VCaP (cell line): ENCODE data around the gene KSR1.
"Not testable (repeated sequence)": the region's sequence is repeated elsewhere in the genome, so short reads cannot be mapped to it uniquely, and the experiment has no call there.

Experiments
- H3K27ac ChIP-seq: fragments of 450-650 bp; 2 replicates; pipeline ENCODE4 v1.5.1; 2017
- TF ChIP-seq, protein P1 (sequence below): fragments of 450-650 bp; conservative IDR thresholded peaks from 2 replicates; pipeline ENCODE4 v1.5.1; 2017; ENCODE audit warnings: mild to moderate bottlenecking, moderate library complexity

Gene KSR1

DNA sequence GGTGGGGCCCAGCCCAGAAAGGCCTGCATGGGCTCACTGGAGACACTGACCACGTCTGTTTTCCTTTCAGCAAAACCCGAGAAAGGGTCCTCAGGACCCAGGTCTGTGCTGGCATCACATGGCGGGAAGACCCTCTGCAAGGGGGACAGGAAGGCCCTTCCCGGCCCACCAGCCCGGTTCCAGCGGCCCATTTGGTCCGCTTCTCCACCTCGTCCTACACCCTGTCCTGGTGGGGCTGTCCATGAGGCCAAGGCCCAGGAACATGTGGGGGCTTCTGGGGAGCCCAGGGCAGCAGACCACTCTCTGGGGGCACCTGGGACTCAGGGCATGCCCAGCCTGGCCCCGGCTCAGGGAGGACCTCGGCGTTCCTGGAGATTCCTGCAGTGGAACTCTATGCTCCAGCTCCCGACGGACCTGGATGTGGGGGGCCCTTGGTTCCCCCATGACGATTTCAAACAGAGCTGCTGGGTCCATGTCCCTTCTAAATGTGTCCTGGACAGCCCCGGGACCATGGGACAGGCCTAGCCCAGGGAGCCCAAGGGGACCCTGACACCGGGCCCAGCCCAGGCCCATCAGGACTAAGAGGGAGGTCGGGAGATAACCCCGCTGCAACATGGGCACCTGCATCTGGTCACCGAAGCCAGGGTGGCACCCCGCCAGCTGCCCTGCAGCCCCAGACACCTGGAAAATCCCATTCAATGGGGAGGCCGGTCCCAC is 26.4 kb upstream of the KSR1 start:
- TF ChIP-seq, protein P1, sequence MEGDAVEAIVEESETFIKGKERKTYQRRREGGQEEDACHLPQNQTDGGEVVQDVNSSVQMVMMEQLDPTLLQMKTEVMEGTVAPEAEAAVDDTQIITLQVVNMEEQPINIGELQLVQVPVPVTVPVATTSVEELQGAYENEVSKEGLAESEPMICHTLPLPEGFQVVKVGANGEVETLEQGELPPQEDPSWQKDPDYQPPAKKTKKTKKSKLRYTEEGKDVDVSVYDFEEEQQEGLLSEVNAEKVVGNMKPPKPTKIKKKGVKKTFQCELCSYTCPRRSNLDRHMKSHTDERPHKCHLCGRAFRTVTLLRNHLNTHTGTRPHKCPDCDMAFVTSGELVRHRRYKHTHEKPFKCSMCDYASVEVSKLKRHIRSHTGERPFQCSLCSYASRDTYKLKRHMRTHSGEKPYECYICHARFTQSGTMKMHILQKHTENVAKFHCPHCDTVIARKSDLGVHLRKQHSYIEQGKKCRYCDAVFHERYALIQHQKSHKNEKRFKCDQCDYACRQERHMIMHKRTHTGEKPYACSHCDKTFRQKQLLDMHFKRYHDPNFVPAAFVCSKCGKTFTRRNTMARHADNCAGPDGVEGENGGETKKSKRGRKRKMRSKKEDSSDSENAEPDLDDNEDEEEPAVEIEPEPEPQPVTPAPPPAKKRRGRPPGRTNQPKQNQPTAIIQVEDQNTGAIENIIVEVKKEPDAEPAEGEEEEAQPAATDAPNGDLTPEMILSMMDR: no peak

DNA sequence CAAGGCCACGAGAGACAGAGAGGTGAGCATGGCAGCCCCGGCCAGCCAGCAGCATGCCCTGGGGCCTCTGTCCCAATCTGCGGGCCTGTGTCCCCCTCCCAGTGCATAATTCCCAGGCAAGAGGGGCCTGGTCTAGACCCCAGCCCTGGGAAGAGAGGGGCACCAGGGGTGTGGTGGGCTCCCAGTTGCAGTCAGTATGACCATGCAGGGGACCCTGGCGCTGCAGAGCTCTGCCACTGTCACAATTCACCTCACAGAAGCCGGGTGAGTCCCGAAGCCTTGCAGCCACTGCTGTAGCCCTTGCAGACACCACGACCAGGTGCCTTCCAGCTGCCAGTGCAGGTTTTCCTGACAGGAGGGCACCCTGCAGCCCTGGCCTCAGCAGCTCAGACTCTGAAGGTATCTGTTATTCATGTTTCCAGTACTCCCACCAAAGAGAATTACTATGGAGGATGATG is 25.8 kb upstream of the KSR1 start:
- TF ChIP-seq, protein P1: no peak

More for the DNA sequence above, 26.4 kb upstream of the KSR1 start:
- H3K27ac ChIP-seq: no peak overlapping the region

DNA sequence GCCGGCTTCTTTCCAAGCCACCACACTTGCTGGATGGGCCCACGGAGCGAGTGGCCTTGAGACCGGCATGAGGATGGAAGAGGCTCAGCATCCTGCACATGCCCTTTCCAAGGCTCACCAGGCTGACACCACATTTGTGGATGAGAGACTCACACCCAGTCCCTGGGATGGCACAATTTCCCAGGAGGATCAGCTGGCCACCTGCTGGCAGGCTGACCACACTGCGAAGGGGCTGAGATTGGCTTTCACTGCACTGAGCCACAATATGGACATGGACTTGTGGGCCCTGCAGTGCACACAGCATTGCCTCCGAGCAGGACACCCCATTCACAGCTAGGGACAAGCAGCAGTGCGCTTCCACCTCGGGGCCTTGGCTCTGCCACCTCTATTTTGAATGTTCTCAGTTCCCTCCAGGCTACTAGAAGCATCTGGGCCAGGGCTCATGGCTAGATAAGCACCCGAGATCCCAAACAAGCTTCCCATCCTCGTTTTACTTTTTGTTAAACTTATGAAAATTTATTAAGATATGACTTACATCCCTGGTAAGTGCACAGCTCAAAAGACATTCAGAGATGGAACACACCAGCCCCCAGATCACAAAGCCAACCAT is 25.3 kb upstream of the KSR1 start:
- TF ChIP-seq, protein P1: peak; percentile 88
- H3K27ac ChIP-seq: no peak overlapping the region

More for the DNA sequence above, 25.8 kb upstream of the KSR1 start:
- no peak overlapping the region for H3K27ac ChIP-seq

DNA sequence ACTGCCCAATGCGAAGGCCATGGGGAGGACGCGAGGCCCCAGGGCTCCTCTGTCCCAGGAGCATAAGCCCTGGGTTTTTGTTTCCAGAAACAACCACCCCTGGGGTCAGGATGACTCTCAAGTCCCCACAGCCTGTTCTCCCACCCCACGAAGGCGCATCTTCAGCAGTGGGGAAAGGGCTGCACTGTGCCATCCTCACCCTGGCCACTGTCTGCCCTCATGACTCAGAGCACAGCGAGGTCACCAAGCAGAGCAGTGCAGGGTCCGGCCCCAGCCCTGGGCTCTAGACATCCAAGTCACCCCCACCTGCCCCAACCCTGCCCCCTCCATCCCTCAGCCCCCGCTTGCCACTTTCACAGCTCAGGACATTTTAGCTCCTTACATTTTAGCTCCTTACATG is 22.7 kb upstream of the KSR1 start:
- H3K27ac ChIP-seq: no peak overlapping the region
- TF ChIP-seq, protein P1: no peak

DNA sequence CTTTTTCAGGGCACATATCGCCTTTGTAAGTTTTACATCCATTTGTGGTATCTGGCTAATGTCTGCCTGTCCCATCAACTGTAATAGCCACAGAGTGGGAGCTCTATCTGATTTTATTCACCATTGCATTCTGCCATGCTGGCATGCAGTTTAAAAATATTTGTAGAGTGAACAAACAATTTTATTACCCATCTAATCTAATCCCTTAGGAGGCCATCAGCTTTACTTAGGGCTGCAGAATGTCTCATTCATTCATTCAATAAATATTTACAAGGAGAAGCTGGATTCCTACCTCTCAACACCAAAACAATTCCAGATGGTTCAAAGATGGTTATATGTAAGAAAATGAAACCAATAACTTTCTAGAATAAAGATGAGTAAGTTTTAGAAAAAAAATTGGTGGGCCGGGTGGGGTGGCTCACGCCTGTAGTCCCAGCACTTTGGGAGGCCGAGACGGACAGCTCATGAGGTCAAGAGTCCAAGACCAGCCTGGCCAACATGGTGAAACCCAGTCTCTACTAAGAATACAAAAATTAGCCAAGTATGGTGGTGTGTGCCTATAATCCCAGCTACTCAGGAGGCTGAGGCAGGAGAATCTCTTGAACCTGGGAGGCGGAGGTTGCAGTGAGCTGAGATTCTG is 20.7 kb upstream of the KSR1 start:
- not testable (repeated sequence) for H3K27ac ChIP-seq

DNA sequence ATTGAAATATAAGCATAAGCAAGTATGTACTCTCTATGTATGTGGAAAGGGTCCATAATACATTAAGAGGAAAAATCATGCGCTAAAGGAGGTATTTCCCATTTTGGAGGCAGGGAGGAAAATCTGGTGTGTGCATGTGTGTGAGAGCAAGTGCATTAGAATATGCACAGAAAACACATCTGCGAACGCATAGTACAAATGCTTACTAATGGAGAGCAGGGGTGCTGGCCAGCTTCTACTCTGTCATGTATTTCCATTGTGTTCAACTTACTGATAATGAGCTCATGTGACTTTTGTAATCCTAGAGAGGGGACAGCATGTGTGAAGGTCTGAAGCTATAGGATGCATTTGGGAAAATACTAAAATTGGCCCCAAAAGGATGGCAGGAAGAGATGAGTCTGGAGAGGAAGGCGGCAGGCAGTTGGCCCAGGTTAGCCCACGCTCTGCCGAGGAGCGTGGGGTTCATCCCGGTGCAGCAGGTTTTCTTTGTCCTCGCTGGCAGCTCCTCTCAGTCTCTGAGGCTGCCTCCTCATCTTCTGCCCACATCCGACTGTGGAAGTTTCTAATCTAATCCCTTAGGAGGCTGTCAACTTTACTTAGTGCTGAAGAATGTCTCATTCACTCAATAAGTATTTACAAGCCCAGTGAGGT is 17.8 kb upstream of the KSR1 start:
- H3K27ac ChIP-seq: no peak overlapping the region
- TF ChIP-seq, protein P1: no peak

DNA sequence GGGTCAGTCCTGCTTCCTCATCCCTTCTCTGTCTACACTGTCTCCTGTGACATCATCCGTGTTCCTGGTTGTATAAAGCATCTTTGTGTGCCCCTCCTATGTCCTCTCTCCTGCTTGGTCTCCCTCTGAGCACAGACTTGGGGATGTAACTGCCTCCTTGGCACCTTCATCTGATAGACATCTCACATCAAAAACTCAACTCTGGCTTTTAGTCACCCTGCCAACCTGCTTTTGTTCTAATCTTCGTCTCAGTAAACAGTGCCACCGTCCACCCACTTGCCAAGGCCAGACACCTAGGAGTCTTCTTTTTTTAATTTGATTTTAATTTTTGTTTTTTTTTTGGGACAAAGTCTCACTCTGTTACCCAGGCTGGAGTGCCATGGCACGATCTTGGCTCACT is 16.9 kb upstream of the KSR1 start:
- TF ChIP-seq, protein P1: no peak

More for the DNA sequence above, 16.9 kb upstream of the KSR1 start:
- no peak overlapping the region for H3K27ac ChIP-seq
